ENCODE data around the gene CBLN3.

Gene CBLN3

GRCh38 chr14:24398293-24398652, 31.2 kb downstream of the CBLN3 start:
- no peak overlapping the region for H3K27ac ChIP-seq
- no peak for TF ChIP-seq CTCF (conservative IDR thresholded peaks at IDR 0.05)

GRCh38 chr14:24397639-24398292, 31.7 kb downstream of the CBLN3 start:
- H3K27ac ChIP-seq, result no peak overlapping the region
- TF ChIP-seq CTCF (conservative IDR thresholded peaks at IDR 0.05), result no peak

GRCh38 chr14:24395609-24396582, 33.6 kb downstream of the CBLN3 start:
- no peak for TF ChIP-seq CTCF (conservative IDR thresholded peaks at IDR 0.05)
- H3K27ac ChIP-seq, result no peak overlapping the region

GRCh38 chr14:24394275-24394674, 35.2 kb downstream of the CBLN3 start:
- no peak overlapping the region for H3K27ac ChIP-seq
- TF ChIP-seq CTCF (conservative IDR thresholded peaks at IDR 0.05), result peak; percentile 16; the same call in 1 of the 2 replicates

- no peak overlapping the region for H3K27ac ChIP-seq
- 0 out of 2 replicates have a peak, but pooled peaks have one; percentile 11 for TF ChIP-seq CTCF (conservative IDR thresholded peaks at IDR 0.05)
These were observed 37.0 kb downstream of the CBLN3 start for GRCh38 chr14:24392325-24393091.

GRCh38 chr14:24390701-24391468, 38.6 kb downstream of the CBLN3 start:
- no peak overlapping the region for H3K27ac ChIP-seq

More at GRCh38 chr14:24390701-24391468, 38.6 kb downstream of the CBLN3 start:
- TF ChIP-seq CTCF (conservative IDR thresholded peaks at IDR 0.05), result no peak
